GM10266 (cell line): ENCODE data around the gene ALOX5.

Experiments used
- DNase-seq: peaks from one replicate; pipeline ENCODE4 v3.0.0; 2012; ENCODE audit errors: extremely low spot score
- TF ChIP-seq, protein P1 (sequence below): IDR thresholded peaks from 2 replicates; pipeline ENCODE4 v1.5.1; 2012; ENCODE audit warnings: mild to moderate bottlenecking, low read depth; ENCODE audit not compliant: control insufficient read depth, insufficient read depth; ENCODE audit errors: missing control alignments

Gene ALOX5

GRCh38 chr10:45456822-45457221 lies 82.8 kb downstream of the ALOX5 start:
- no peak for DNase-seq
- TF ChIP-seq, protein P1, sequence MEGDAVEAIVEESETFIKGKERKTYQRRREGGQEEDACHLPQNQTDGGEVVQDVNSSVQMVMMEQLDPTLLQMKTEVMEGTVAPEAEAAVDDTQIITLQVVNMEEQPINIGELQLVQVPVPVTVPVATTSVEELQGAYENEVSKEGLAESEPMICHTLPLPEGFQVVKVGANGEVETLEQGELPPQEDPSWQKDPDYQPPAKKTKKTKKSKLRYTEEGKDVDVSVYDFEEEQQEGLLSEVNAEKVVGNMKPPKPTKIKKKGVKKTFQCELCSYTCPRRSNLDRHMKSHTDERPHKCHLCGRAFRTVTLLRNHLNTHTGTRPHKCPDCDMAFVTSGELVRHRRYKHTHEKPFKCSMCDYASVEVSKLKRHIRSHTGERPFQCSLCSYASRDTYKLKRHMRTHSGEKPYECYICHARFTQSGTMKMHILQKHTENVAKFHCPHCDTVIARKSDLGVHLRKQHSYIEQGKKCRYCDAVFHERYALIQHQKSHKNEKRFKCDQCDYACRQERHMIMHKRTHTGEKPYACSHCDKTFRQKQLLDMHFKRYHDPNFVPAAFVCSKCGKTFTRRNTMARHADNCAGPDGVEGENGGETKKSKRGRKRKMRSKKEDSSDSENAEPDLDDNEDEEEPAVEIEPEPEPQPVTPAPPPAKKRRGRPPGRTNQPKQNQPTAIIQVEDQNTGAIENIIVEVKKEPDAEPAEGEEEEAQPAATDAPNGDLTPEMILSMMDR = no peak

DNA sequence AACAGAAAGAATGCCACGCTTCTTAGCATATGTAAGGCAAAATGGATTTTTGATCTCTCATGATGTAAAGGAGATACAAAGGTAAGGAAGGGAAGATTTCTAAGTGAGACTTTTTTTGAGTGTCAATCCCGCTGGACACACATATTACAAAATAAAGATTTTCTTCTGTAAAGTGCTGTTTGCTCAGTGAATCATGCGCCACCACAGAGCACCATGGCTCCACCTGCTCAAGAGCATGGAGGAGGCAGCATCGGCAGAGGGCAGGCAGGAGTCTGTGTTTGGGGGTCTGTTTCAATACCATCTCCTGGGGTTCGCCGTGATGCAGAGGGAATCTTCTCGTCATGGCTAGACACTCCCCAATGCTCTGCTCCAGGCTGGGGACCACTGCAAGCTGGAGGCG lies 83.5 kb downstream of the ALOX5 start:
- TF ChIP-seq, protein P1 = no peak
- DNase-seq = no peak

GRCh38 chr10:45460235-45460878 lies 86.3 kb downstream of the ALOX5 start:
- DNase-seq = peak; percentile 43
- TF ChIP-seq, protein P1 = no peak

- TF ChIP-seq, protein P1 = no peak
- peak; percentile 83 for DNase-seq
These were observed 87.0 kb downstream of the ALOX5 start for GRCh38 chr10:45461034-45461433.

DNA sequence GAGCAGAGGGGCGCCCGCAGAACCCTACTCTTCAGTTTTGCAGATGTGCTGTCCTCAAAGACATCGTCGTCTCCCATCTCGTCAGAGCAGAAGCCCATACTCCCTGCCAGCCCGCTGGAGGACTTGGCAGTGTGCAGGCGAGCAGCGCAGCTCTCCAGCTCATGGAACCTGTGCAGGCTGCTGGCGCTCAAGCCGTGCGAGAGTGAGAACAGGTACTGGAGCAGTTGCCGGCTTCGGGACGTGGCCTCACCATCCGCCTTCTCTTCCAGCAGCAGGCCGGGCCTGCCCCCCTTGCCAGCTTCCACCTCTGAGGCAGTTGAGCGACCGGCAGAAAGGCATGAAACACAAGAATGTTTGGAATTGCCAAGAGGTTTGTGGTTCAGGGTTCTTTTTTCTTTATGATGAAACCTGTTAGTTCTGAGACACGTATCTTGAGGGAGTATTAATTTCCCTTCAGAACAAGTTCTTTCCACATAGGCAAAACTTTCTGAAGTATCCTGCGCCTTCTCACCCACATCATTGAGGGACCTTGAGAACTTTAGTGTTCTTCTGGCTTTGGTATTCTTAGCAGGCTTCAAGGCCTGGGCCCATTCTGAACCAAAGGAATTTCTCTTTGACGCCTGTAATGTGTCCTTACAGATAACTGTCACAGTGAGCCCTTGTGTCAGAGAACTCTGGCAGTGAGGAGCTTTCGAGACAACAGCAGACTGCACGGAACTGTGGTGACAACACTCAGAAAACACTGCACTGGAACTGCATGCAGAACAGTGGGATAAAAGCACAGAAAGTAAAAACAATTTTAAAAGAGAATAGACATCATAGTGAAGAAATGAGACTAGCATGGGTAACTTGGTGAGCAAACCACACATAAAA lies 89.5 kb downstream of the ALOX5 start:
- TF ChIP-seq, protein P1 = no peak
- DNase-seq = no peak

- TF ChIP-seq, protein P1 = peak; percentile 97
- peak; percentile 73 for DNase-seq
These were observed 91.0 kb downstream of the ALOX5 start for GRCh38 chr10:45464958-45465567.
